Stimulated activated CD4-positive, alpha-beta T cell treated with anti-CD3 and anti-CD28 coated beads, Interleukin-15, amount 100 ng/mL, for 24 hours (primary cell): ENCODE data around the gene DET1.
A peak's percentile ranks its signal among the peaks of the same experiment; 100 is the strongest.
"Not testable (repeated sequence)": the region's sequence is repeated elsewhere in the genome, so short reads cannot be mapped to it uniquely, and the experiment has no call there.

ENCODE experiments used
- DNase-seq: peaks from one replicate; pipeline ENCODE4 v3.0.0-alpha.2; 2020

DET1 gene

GRCh38 chr15:88490036-88490435 lies 56.4 kb downstream of the DET1 start:
- DNase-seq = no peak

GRCh38 chr15:88489321-88489720 lies 57.2 kb downstream of the DET1 start:
- no peak for DNase-seq

GRCh38 chr15:88487796-88488523 lies 58.5 kb downstream of the DET1 start:
- DNase-seq = no peak

DNA sequence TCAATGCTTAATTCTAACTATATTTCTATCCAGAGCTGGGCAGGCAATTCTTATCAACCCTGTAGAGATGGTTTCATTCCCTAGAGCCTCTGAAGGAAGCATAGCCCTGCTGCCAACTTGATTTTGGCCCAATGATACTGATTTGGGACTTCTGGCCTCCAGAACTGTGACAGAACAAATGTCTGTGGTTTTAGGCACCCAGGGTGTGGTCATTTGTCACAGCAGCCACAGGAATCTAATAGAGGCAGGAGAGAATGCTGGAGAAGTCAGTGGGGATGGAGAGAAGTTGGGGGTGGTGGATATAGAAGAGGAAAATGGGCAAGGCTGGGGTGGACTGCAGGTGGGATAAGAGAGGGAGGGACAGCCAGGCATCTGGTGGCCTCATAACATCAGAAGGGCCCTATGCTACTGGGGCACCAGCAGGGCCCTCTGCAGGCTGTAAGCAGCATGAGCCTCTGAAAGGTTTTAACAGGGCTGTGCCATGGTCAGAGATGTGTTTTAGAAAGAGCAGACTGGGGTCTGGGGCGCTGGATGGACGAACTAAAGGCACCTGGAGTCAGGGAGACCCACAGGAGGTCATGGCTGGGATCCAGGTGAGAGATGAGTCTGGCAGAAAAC lies 59.2 kb downstream of the DET1 start:
- no peak for DNase-seq

DNA sequence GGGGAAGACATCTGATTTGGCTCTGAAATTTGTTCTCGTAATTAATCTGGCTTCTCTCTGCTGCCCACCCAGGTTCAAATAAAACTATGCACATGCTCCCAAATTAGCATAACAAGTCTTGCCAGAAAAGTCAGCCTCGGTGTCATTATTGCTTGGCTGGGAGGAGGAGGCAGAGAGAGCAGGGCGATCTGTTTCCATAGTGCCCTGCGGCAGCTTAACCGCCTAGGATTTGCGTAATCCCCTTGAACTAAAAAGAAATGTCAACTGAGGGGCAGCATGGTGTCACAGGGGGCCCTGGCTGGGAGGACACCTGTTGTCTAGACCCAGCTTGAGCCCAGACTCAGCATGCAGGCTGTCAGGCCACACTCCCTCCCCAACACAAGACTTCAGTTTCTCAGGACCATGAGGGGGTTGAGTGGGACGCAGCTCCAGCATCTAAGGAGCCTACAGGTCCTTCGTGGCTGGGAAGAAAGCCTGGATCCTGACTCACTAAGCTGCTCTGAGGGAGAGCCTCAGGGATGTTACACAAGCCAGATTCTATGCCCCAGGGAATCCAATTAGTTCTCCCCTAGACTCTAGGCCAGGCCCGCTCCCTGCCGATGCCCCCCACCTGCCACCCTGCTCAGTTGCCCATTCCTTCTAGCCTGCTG lies 61.7 kb downstream of the DET1 start:
- no peak for DNase-seq

- no peak for DNase-seq
These were observed 64.2 kb downstream of the DET1 start for GRCh38 chr15:88482263-88482662.

DNA sequence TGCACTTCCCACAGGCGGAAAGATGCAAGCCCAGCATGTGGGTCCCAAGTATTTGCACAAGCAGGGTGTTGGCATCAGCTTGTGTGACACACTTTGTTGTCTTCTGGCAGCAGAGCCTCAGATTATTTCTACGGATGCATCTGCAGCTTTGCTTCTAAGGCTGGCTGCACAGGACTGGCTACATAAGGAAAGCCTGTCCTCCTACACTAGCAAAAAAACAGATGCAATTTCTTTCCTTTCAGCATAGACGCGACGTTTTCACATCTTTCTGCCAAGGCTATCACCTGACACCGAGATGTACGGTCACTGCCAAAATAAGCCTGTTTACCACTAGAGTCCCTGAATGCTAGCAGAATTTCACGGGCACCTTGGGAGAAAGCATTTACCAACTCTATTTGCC lies 65.5 kb downstream of the DET1 start:
- no peak for DNase-seq

DNA sequence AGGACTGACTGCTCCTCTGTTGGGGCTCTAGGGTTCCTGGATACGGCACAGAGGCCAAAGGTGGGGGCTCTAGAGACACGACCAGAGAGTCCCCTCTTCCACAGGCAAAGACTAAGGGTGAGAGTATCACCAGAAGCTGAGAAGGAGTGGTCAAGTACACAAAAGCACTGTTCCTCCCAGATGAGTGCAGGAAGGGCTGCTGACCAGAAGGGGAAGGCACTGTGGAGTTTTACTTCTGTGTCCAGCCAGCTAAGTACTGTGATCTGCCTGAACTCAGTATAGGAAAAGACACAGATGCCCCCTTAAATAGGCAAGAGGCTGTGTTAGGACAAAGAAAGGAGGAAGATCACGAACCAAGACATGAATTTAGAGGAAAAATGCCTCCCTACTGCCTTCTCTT lies 67.3 kb downstream of the DET1 start:
- DNase-seq = no peak

DNA sequence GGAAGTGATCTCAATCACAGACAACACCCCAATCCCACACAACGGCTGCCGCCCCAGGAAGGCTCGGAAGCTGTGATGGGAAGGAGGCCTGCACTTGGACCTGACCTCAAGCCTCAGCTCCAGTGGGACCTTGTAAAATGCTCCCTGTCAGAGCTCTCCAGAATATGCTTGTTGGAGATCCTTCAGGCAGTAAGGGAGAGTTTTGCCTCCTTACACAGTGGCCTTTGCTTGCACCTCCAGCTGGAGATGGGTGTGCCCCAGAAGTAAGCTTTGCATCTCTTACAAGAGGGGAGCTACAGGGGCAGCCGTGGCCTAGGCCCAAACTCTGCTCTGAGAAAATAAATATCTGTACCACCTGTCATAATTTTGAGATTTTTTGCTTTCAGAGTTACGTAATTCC lies 68.6 kb downstream of the DET1 start:
- DNase-seq = no peak

DNA sequence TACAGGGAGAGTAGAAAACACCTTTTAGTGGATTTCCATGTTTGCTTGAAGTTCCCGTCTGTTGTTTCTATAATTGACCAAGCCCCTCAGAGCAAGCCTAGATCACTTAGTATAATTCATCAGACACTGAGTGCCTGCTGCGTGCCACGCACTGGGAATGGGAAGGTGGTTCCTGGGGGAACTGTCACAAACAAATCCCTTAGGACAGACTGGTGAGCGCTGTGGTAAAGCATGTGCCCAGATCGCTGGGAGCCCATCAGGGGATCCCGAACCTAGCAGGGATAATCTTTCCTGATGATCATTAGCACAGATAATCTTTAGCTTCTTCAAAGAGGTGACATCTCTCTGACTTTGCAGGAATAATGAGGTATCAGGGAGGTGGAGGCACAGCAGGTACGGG lies 69.4 kb downstream of the DET1 start:
- no peak for DNase-seq

DNA sequence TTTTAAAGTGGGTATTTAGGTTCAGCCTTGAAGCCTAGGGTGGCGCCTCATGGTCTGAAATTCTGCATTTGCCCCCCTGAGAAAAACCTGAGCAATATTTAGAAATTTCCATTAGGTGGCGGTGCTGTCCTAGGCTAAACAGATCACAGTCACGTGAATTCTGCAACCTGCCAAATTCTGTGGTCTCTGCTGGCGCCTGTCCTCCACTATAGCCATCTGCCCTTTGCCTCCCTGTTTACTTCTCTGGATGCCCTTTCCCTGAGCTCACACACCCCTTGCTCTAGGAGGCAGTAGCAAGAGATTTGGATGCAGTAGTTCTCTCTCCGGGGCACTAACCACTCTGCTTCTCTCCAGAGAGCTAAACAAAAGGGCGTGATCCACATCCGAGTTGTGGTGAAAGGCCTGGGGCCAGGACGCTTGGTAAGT lies 69.8 kb downstream of the DET1 start:
- DNase-seq = peak; percentile 12

DNA sequence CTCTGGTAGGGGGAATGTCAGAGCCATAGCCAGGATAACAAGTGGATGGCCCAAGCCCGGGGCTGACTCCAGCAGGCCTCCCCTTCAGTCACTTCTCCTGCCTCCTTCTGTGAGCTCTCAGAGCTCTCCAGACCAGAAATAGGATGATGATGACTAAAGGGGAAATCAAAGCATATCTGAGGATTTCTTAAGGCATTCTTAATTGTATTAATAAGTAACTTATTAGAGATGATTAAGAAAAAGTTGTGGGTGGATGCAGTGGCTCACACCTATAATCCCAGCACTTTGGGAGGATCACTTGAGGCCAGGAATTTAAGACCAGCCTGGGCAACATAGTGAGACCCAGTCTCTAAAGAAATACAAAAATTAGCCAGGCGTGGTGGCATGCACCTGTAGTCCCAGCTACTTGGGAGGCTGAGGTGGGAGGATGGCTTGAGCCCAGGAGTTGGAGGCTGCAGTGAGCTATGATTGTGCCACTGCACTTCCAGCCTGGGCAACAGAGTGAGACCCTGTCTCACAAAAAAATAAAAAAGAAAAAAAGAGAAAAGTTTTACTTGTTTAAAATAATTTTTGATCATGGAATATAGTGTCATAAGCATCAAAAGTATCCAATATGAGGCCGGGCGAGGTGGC lies 72.7 kb downstream of the DET1 start:
- DNase-seq = not testable (repeated sequence)

GRCh38 chr15:88472225-88472624 lies 74.3 kb downstream of the DET1 start:
- no peak for DNase-seq

DNA sequence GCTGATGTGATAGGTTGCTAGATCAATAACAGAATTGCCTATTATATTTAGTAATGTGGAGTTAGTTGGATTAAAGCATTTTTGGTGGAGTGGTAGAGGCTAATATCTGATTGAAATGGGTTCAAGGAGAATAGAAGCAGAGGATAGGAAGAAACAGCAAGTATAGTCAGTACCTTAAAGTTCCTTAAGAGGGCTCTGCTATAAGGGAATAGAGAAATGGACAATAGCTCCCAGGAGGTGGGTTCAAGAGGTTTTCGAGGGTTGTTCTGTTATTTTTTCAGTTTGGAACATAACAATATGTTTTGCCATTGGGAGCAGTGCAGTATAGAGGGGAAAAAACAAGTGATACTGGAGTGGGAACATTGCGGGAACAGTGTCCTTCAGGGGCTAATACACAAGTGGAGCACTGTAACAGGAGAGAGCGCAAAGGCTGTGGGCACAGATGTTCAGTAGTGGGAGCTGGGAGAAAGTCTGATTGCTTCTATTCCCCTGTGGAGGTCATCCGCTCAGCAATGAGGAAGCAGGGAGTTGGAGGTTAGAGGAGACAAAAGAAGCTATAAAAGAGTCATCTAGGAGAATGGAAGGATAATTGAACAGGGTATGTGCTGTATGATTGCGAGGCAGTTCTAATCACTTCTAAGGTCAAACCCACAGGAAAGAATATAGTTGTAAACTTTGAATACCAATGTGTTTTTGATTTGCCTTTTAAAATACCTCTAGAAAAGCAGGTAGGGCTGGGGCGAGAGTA lies 75.7 kb downstream of the DET1 start:
- no peak for DNase-seq

GRCh38 chr15:88469321-88469720 lies 77.2 kb downstream of the DET1 start:
- no peak for DNase-seq

GRCh38 chr15:88468721-88469120 lies 77.8 kb downstream of the DET1 start:
- DNase-seq = not testable (repeated sequence)

DNA sequence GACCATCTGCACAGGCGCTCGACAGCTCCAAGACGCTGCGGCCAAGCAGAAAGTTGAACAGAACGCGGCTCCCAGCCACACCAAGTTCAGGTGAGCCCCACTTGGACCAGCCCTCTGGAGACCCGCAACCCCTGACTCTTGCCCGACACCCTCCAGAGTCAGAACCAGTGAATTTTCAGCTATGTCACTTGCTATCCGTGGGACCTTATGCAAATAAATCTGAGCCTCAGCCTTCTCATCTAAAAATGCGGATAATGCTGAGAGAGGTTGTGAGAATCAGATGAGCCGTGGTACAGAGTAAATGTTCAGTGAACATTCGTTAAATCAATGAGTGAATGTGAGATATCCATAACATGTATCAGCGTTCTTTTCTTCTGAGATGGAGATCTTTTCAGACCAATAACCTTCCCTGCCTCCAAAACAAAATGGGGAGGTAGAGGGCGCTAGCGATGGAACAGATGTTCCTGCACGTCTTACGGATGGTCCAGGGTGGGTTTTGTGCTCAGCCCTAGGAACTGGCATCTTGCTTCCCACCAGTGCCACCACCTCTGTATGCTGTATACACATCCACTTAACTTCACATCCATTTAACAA lies 78.4 kb downstream of the DET1 start:
- peak; percentile 26 for DNase-seq

DNA sequence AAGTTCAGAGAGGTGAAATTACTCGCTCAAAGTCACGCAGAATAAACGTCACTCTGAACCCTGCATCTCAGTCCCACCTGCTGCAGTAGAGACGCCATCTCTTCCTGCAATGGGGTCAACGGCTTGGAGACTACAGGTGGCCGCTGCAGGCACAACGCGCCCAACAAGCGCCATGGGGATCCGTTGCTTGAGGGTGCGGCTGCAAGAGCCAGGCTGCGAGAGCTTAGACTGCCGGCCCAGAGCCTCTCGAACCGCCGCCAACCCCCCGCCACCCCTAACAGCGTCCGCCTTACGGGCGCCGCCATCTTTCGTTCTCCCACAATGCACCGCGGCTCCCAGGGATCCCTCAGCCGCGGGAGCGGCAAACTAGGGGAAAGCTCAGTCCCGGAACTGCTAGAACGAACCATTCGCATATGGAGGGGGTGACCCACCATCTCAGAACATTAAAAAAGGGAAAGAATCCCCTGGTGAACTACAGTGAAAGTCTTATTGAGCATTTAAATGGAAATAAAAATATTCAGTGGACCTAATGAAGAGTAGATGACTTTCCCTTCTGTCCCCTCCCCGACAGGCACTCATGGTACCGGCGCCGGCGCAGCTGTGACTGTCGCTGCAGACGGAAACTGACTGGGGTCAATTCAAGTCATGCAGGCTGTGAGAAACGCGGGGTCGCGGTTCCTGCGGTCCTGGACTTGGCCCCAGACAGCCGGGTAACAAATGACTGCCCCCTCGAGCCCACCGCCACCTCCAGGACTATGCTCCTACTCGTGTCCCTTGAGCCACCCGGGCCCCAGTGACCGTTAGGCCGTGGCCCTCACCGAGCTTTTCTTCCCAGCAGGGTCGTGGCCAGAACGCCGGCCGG lies 79.2 kb downstream of the DET1 start, which contains the start of the genes MRPL46 and MRPS11:
Gene MRPL46 (minus strand): TSS at position 316 of the 862 bp plus-strand sequence. CDS start 11 bp downstream, at position 305.
Gene MRPS11 (plus strand): TSS at position 636 of the 862 bp plus-strand sequence. CDS start 10 bp downstream, at position 646.
- DNase-seq = peak; percentile 93

- DNase-seq = peak; percentile 45
These were observed 80.8 kb downstream of the DET1 start for GRCh38 chr15:88465633-88466224.

- no peak for DNase-seq
These were observed 82.5 kb downstream of the DET1 start for GRCh38 chr15:88463870-88464532.
